Measurements from ENCODE around the gene KRTAP1-1.
"Not testable (repeated sequence)": the region's sequence is repeated elsewhere in the genome, so short reads cannot be mapped to it uniquely, and the experiment has no call there.

DNA sequence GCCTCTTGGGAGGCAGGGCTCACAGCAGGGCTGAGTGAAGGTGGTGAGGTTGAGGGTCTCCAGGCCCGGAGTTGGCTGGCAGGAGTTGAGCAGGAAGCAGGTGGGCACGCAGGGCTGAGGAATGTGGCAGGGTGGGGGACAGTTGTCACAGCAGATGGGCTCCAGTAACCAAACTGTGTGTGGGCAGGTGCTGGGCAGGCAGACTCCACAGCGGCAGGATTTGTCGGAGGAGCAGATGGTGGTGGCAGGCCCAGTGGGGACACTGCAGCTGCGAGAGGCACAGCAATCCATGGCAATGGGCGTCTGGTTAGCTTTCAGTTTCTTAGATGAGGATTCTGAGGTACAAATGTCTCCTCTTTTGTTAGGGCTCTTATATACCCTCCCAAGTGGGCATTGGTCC is 41.7 kb downstream of the KRTAP1-1 start, which contains the start of gene KRTAP3-2:
- TF ChIP-seq, protein P1, sequence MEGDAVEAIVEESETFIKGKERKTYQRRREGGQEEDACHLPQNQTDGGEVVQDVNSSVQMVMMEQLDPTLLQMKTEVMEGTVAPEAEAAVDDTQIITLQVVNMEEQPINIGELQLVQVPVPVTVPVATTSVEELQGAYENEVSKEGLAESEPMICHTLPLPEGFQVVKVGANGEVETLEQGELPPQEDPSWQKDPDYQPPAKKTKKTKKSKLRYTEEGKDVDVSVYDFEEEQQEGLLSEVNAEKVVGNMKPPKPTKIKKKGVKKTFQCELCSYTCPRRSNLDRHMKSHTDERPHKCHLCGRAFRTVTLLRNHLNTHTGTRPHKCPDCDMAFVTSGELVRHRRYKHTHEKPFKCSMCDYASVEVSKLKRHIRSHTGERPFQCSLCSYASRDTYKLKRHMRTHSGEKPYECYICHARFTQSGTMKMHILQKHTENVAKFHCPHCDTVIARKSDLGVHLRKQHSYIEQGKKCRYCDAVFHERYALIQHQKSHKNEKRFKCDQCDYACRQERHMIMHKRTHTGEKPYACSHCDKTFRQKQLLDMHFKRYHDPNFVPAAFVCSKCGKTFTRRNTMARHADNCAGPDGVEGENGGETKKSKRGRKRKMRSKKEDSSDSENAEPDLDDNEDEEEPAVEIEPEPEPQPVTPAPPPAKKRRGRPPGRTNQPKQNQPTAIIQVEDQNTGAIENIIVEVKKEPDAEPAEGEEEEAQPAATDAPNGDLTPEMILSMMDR (IDR thresholded peaks at IDR 0.05; ENCODE audit: low read depth, low read length) = not testable (repeated sequence)
- not testable (repeated sequence) for TF ChIP-seq EZH2phosphoT487 (IDR thresholded peaks at IDR 0.05; ENCODE audit: low read depth)

Measured in OCI-LY3 (cell line).